ENCODE measurements around the gene PXMP2. TPM values are rescaled to one million over a fixed set of nuclear protein-coding genes. Genes with fewer than 3 reads are reported as not detected.
"Not testable (repeated sequence)": the region's sequence is repeated elsewhere in the genome, so short reads cannot be mapped to it uniquely, and the experiment has no call there.

PXMP2 gene
- total RNA-seq, 2 donors from 2014 or later = 25.7 to 107 TPM

DNA sequence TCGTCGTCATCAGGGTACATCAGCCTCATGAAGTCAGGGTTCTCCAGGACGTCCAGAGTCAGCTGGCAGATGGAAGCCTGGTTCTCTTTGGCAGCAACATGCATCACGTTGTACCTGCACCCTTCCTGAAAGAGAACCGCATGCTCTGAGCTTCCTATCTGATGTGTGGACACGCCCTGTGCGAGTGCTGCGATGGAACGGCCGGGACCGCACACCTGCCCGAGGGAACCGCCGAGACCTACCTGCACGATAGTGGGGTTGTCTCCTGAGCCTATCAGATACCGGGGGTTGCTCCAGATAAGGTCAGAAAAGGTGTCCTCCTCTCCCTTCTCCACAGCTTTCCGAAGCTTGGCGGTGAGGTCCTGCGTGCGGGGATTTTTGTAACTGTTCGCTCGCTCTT, 60.5 kb downstream of the PXMP2 start:
- intact Hi-C loops (cut with DNase I) = no loop called here
- Histone ChIP-seq H3K4me1 (replicated peaks) (no peaks in the 10 kb centered on the region), H3K36me3 (peaks cover 22 to 30% of the 10 kb centered on the region in 2 donors), H3K27me3 (replicated peaks; ENCODE audit: insufficient read depth) (no peaks in the 10 kb centered on the region), H3K4me3 (no peak overlapping the region), H3K9me3 (no peaks in the 10 kb centered on the region), H3K27ac (no peak overlapping the region)
- DNase-seq (ENCODE audit: low spot score) = no peak
- 92% methylated on average over 22 of the region's 22 CpGs for WGBS
- TF ChIP-seq POLR2A (IDR thresholded peaks at IDR 0.05) (no peak), POLR2AphosphoS5 (IDR thresholded peaks at IDR 0.05) (no peak)
- TF ChIP-seq, protein P1, sequence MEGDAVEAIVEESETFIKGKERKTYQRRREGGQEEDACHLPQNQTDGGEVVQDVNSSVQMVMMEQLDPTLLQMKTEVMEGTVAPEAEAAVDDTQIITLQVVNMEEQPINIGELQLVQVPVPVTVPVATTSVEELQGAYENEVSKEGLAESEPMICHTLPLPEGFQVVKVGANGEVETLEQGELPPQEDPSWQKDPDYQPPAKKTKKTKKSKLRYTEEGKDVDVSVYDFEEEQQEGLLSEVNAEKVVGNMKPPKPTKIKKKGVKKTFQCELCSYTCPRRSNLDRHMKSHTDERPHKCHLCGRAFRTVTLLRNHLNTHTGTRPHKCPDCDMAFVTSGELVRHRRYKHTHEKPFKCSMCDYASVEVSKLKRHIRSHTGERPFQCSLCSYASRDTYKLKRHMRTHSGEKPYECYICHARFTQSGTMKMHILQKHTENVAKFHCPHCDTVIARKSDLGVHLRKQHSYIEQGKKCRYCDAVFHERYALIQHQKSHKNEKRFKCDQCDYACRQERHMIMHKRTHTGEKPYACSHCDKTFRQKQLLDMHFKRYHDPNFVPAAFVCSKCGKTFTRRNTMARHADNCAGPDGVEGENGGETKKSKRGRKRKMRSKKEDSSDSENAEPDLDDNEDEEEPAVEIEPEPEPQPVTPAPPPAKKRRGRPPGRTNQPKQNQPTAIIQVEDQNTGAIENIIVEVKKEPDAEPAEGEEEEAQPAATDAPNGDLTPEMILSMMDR (IDR thresholded peaks at IDR 0.05) = no peak

DNA sequence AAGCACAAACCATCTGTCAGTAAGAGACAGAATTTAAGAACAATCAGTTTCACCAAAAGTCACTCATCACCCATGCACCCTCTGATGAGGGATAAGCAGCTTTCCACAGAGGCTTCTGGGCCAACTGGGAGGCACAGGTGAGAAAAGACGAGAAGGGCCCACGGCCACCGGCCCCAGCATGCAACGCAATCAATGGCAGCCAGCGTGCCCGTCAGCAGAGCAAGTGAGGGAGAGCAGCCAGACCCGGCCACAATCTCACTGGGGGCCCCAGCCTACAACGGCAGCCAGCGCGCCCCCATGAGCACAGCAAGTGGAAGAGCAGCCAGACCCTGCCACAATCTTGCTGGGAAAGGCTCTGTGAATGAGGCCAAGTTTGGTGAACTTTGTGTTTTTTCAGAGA, 60.9 kb downstream of the PXMP2 start:
- Histone ChIP-seq H3K27me3 (replicated peaks; ENCODE audit: insufficient read depth) (no peaks in the 10 kb centered on the region), H3K9me3 (no peaks in the 10 kb centered on the region), H3K27ac (no peak overlapping the region), H3K4me1 (replicated peaks) (no peaks in the 10 kb centered on the region), H3K36me3 (peaks cover 22 to 30% of the 10 kb centered on the region in 2 donors), H3K4me3 (no peak overlapping the region)
- intact Hi-C loops (cut with DNase I) = no loop called here
- no peak for DNase-seq (ENCODE audit: low spot score)
- WGBS = 86% methylated on average over 8 of the region's 10 CpGs
- TF ChIP-seq POLR2A (IDR thresholded peaks at IDR 0.05) = no peak
- TF ChIP-seq POLR2AphosphoS5 (IDR thresholded peaks at IDR 0.05) = no peak
- TF ChIP-seq, protein P1 (IDR thresholded peaks at IDR 0.05) = no peak

DNA sequence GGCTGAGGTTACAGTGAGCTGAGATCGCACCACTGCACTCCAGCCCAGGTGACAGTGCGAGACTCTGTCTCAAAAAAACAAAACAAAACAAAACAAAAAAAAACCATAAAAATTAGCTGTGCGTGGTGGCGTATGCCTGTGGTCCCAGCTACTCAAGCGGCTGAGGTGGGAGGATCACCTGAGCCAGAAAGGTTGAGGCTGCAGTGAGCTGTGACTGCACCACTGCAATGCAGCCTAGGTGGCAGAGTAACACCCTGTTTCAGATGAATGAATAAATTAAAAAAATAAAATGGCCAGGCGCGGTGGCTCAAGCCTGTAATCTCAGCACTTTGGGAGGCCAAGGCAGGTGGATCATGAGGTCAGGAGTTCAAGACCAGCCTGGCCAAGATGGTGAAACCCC, 66.3 kb downstream of the PXMP2 start:
- 95% methylated on average over 7 of the region's 7 CpGs for WGBS
- intact Hi-C loops (cut with DNase I); H3K4me1 ChIP-seq (replicated peaks); DNase-seq (ENCODE audit: low spot score); H3K9me3 ChIP-seq; H3K4me3 ChIP-seq; H3K27me3 ChIP-seq (replicated peaks; ENCODE audit: insufficient read depth); H3K27ac ChIP-seq: not testable (repeated sequence)
- H3K36me3 ChIP-seq = peaks cover 5 to 14% of the 10 kb centered on the region in 2 donors

DNA sequence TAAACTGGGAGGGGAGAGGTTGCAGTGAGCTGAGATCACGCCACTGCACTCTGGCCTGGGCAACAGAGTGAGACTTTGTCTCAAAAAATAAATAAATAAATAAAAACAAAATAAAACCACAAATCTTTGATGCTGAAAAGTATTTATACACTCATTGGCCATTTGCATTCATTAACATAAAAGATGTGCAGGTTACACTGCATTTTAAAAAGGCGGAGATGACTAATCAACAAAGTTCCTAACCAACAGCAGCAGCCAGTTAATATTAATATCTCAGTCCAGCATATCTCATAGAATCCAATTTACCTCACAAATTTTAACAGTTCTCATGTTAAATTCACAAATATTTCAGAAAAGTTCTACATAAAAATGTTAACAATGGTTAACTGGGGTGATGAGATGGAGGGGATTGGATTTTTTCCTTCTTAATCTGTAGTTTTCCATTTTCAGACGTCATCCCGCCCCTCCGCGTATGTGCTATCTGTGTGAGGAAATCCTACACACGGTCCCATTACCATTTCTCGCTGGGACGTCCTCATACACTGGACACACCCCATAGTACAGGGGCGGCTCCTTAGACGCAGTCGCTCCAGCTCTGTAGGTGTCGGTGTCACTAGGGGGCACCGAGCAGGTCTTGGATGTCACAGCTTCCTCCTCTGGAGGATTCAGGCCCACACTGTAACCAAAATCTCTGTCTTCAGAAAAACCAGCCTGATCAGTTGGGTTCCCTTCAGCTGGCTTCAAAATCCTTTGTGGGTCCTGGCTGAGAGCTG, 67.0 kb downstream of the PXMP2 start:
- peaks cover 5 to 10% of the 10 kb centered on the region in 2 donors for H3K36me3 ChIP-seq
- no peaks in the 10 kb centered on the region for H3K9me3 ChIP-seq
- no peak for TF ChIP-seq POLR2A (IDR thresholded peaks at IDR 0.05)
- TF ChIP-seq, protein P1 (IDR thresholded peaks at IDR 0.05) = no peak
- no peak for TF ChIP-seq POLR2AphosphoS5 (IDR thresholded peaks at IDR 0.05)
- H3K27ac ChIP-seq = no peak overlapping the region
- intact Hi-C loops (cut with DNase I) = no loop called here
- H3K27me3 ChIP-seq (replicated peaks; ENCODE audit: insufficient read depth) = no peaks in the 10 kb centered on the region
- DNase-seq (ENCODE audit: low spot score) = no peak
- H3K4me3 ChIP-seq = no peak overlapping the region
- no peaks in the 10 kb centered on the region for H3K4me1 ChIP-seq (replicated peaks)
- 71% methylated on average over 14 of the region's 14 CpGs for WGBS

Small RNA genes lying within 50 kb of the gene (small RNA-seq; reads per million reads assigned to genes)
- gene RNA5SP379 = 0.09 to 0.10 reads per million in 2 donors

Other genes with a start within 250 kb of the PXMP2 start
- 10 to 100 TPM; 34.2 to 69.2 TPM for gene FBRSL1, start 197.4 kb upstream of the PXMP2 start, total RNA-seq
- gene LRCOL1, start 77.0 kb upstream of the PXMP2 start, total RNA-seq = under 1 TPM in 1 of 2 donors, not detected in 1; 0.68 TPM
- 1 to 10 TPM in 1 of 2 donors, under 1 TPM in 1; 0.32 to 8.2 TPM for gene P2RX2, start 68.8 kb upstream of the PXMP2 start, total RNA-seq
- gene POLE, start 245 bp upstream of the PXMP2 start, total RNA-seq = 10 to 100 TPM; 41.8 to 65.4 TPM
- gene PGAM5, start 23.3 kb downstream of the PXMP2 start, total RNA-seq = 10 to 100 TPM; 37.4 to 41.4 TPM
- 10 to 100 TPM; 31.1 to 82.4 TPM for gene ANKLE2, start 74.2 kb downstream of the PXMP2 start, total RNA-seq
- 100 to 1,000 TPM in 1 of 2 donors, 10 to 100 TPM in 1; 99.1 to 109 TPM for gene GOLGA3, start 141.3 kb downstream of the PXMP2 start, total RNA-seq
- gene CHFR, start 200.0 kb downstream of the PXMP2 start, total RNA-seq = 10 to 100 TPM; 18.7 to 52.3 TPM